Thyroid gland (tissue), 4 donors: ENCODE measurements around the gene EXOSC2.

Experiments
- CTCF ChIP-seq, 6 experiments: fragments of 200-600 bp in 3 of 6; fragments of 450-650 bp in 3 of 6; sonication (generic) in 3 of 6; IDR thresholded peaks; one replicate each; pipeline ENCODE4 v1.5.1; 2016 to 2019; ENCODE audit warnings: antibody characterized with exemption in 6 of 6, mild to moderate bottlenecking in 2 of 6, inconsistent platforms in 1 of 6, moderate library complexity in 1 of 6
- POLR2A ChIP-seq, 2 donors: fragments of 450-650 bp; IDR thresholded peaks; one replicate each; pipeline ENCODE4 v1.6.1; 2017; ENCODE audit warnings: antibody characterized with exemption in 2 of 2, mild to moderate bottlenecking in 2 of 2, moderate library complexity in 1 of 2

GRCh38 chr9:130681769-130682420, 11.7 kb upstream of the EXOSC2 start:
- TF ChIP-seq POLR2A (IDR thresholded peaks at IDR 0.05) (no peak), CTCF (IDR thresholded peaks at IDR 0.05) (no peak)
